NCI-H1105 (cell line): Measurements from ENCODE around the gene NCCRP1.

Source experiments
- DNase-seq: peaks from one replicate; lab custom pipeline; 2025; lab: John Stamatoyannopoulos, UW

NCCRP1 gene

DNA sequence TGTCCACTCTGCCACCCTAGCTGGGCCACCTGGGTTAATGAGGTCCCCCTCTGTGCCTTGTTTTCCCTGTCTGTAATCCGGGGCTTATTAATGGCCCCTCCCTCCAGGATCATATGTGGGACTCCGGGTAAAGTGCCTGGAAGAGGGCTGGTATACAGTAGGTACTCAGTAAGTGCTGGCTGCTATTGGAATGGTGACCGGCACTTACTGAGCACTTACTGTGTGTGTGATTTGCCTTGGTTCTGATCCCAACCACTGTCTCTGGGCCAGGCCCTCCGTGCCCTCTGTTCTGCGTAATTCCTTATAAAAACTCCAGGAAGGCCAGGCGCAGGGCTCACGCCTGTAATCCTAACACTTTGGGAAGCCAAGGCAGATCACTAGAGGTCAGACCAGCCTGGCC is 30.9 kb upstream of the NCCRP1 start:
- DNase-seq: no peak

DNA sequence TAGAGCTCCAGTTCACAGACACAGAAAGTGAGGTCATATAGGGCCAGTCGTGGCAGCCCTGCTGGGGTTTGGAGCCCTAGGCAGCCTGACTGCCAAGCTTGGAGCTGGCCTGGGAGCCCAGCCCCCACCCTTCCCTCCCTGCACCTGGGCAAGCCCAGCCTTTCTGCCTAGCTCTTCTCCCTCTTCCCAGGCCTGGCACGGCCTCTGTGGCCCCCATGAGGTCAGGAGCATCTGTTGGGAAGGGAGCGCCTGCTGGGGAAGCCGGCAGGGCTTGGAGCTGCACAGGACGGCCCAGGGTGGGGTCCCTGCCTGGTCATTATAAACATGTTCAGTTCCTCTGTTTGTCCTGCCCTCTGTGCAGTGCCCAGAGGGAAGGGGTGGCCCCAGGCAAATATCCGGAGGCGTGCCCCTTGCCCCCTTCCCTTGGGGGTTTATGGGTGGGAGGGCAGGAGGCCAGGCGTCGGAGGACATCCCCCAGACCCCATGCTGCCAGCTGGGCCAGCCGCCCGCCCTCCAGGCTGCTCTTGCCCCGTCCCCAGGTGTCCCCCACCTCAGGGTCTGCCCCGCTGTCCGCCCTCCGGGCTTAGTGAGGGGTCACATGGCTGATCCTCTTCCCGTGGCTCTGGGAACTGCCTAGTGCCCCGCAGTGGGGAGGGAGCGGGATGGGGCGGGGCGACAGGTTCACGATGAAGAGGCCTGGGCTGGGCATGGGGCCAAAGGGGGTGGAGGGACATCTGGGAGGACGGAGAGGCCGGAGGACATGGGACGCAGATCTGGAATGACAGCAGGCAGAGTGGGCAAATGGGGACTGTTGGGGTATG is 30.0 kb upstream of the NCCRP1 start:
- DNase-seq: no peak

DNA sequence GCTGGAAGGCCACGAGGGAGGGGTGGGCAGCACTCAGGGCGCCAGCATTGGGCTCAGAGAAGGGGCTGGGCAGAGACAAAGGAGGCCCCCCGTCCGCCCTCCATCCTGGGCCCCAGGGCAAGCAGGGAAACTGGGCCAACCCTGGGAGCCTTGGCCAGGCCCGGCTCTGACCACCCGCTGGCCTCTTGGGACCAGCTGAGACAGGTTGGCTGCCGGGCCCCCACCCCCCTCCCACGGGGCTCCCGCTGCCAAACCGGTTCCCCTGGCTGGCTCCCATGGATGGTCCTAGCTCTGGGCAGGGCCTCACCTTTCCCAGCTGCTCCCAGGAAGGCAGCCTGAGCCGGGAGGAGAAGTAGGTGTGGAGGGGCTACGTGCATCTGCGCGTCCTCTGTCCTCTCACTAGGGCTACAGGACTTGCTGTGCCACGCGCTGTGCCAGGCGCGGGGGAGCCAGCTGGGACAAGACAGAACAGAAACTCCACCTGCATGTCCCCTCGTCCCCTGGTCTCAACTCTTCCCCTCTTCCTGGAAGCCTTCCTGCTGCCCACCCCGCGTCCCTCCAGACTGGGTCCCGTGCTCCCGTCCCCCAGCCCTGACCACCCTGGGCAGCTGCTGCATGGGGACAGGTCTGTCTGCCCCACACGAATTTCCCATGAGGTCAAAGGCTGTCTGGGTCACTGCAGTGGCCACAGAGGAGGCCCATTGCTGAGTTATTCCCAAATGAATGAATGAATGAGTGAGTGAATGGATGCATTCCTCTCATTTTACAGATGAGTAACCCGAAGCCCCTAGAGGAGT is 29.1 kb upstream of the NCCRP1 start:
- DNase-seq: no peak

DNA sequence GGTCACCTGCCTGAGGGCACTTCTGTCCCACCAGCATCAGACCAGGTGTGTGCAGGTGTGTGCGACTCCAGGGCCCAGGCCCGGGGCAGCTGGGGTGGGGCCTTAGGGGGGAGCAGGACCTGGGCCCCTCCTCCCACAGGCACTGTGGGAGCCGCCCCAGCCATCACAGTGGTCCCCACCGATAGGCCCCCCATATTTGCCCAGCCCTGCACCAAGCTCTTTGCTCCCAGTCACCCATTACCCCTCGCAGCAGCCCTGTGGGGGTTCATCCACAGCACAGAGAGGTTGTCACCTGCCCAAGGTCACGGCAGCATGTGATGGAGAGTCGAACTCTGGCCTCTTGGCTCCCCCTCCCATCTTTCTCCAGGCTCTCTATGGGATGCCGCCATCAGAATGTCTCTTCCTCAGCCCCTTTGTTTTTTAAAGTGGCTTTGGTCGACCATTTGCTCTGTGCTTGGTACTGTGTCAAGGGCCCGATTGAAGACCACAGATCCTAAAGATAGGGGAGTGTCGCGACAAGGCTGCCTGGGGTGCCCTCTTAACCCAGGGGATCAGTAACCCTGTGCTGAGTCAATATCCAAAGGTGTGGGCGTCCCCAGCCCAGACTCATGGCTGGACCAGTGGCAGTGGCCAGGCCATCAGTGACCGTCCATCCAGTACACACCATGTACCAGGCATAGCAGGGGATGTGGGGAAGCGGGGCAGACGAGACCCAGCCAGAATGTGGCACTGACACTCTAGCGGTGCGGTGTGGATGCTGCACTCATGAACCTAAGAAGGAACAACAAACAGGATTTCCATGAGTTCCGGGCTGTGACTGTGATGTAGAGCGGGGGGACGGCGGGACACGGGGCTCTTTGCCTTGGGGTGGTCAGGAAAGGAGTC is 28.3 kb upstream of the NCCRP1 start:
- DNase-seq: no peak

DNA sequence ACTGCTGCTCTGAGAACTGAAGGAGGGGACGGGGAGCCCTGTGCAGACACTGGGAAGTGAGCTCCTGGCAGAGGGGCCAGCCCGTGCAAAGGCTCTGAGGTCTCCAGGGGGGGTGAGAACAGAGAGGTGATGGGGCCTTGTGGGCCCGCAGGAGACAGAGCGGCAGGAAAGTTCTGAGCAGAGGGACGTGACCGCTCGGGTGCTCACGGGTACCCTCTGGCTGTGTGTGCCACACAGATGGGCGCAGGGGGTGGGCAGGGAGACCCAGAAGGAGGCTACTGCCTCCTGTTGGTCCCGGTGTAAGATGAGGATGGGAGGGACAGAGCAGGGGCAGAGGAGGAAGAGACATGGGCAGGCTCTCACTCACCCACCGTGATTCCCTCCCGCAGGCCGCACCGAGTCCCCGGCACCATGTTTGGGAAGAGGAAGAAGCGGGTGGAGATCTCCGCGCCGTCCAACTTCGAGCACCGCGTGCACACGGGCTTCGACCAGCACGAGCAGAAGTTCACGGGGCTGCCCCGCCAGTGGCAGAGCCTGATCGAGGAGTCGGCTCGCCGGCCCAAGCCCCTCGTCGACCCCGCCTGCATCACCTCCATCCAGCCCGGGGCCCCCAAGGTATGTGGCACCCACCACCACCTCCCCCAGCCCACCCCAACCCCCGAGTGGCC is 27.5 kb upstream of the NCCRP1 start:
- no peak for DNase-seq

DNA sequence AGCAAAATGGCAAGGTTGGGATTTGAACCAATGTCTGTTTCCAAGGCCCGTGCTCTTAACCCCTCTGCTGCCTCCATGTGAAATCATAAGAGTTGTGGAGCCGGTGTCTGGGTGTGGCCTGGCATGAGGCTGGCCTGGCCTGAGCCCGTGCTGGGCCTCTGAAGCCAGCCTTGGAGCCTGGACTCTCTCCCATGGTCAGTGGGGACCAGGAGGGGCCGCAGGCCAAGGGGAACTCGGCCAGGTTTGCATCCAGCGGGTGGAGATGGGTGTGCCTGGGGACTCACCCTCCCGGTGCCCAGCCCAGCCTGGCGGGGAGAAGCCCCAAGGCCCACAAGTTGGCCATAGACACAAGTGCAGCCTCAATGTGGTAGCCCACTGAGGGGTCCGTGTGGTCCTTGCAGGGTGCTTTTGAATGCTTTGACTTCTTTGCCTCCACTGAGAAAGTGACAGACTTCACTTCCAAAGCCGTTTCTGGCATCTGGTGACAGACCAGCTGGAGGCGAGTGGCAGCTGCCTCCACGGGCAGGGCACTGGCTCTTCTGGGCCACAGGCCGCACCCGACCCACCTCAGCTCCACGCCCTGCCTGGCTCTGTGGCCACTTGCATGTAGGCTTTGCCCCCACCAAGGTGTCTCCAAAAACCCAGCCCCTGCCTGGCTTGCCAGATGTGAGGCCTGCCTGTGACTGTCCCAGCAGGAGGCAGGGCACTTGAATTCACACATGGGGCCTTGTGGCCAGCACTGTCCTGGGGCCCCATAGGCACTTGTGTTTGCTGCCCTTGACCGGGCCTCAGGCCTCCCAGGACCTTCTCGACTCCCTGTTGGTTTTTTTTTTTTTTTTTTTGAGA is 26.2 kb upstream of the NCCRP1 start:
- DNase-seq: no peak

DNA sequence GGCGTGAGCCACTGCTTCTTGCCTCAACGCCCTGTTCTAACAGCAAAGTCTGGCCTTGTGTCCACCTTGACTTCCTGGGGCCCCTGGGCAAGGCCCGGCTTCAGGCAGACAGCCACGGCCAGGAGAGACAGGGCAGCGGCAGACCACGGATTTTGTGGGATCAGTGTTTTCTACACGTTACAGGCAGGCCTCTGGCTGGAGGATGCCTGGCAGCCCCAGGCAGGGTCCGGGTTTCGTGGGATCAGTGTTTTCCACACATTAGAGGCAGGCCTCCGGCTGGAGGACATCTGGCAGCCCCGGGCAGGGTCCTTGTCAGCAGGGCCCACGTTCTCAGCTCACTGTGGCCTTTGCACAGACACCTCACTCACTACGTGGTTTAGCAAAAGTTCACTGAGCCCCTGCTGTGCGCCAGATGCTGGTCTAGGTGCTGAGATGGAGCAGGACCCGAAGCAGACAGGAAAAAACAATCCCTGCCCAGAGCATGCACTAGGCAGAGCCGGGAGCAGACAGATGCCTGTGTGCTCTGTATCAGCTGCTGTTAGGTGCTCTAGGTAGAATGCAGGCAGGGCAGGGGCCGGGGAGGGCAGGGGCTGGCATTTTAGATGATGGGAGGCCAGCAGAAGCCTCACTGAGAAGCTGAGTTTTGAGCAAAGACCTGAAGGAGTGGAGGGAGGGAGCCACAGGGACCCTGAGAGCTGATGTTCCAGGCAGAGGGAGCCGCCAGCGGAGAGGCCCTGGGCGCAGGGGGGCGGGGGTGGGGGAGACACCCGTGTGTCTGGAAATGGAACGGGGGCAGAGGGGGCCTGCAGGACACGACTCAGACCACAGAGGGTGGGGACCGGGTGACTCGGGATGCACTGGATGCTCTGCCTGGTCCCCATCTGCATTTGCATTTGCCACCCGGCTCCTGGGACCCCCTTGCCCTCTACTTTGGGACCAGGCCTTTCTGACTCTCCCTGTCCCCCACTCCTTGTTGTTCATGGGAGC is 25.0 kb upstream of the NCCRP1 start:
- DNase-seq: no peak

DNA sequence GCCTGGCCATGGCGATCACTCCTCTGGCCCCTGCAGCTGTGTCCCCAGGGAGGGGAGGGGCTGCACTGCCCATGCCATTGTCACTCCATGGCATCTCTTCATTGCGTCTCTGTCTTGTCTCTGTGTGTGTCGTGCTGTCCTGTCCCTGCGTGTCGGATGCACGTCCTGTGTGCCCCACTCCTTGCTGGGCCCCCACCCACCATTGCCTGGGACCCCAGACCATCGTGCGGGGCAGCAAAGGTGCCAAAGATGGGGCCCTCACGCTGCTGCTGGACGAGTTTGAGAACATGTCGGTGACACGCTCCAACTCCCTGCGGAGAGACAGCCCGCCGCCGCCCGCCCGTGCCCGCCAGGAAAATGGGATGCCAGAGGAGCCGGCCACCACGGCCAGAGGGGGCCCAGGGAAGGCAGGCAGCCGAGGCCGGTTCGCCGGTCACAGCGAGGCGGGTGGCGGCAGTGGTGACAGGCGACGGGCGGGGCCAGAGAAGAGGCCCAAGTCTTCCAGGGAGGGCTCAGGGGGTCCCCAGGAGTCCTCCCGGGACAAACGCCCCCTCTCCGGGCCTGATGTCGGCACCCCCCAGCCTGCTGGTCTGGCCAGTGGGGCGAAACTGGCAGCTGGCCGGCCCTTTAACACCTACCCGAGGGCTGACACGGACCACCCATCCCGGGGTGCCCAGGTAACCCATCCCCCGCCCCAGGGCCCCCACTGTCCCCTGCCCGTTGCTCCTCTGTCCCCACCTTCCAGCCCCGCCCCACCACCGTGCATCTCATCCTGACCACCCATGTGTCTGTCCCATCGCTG is 23.9 kb upstream of the NCCRP1 start:
- no peak for DNase-seq

DNA sequence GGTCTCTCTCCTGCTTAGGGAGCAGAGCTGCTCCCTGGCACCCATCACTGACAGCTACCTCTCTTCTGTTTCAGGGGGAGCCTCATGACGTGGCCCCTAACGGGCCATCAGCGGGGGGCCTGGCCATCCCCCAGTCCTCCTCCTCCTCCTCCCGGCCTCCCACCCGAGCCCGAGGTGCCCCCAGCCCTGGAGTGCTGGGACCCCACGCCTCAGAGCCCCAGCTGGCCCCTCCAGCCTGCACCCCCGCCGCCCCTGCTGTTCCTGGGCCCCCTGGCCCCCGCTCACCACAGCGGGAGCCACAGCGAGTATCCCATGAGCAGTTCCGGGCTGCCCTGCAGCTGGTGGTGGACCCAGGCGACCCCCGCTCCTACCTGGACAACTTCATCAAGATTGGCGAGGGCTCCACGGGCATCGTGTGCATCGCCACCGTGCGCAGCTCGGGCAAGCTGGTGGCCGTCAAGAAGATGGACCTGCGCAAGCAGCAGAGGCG is 23.2 kb upstream of the NCCRP1 start:
- no peak for DNase-seq

DNA sequence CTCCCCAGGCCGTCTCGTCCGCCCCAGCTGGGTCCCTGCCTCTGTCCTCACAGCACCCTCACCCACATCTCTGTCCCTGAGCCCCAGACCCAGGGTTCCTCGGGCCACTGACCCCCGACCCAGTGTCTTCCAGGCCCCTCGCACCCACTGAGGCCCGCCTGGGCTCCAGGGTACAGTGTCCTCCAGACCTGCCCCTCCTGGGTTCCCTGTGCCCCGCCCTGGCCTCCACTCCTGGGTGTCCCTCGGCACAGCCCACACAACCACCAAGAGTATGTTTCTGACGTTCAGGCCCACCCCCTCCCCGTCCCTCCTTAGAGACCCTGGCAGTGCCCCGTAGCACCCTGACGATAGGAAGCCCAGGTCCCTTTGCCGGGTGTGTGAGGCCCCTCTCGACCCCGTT is 22.6 kb upstream of the NCCRP1 start:
- DNase-seq: no peak

DNA sequence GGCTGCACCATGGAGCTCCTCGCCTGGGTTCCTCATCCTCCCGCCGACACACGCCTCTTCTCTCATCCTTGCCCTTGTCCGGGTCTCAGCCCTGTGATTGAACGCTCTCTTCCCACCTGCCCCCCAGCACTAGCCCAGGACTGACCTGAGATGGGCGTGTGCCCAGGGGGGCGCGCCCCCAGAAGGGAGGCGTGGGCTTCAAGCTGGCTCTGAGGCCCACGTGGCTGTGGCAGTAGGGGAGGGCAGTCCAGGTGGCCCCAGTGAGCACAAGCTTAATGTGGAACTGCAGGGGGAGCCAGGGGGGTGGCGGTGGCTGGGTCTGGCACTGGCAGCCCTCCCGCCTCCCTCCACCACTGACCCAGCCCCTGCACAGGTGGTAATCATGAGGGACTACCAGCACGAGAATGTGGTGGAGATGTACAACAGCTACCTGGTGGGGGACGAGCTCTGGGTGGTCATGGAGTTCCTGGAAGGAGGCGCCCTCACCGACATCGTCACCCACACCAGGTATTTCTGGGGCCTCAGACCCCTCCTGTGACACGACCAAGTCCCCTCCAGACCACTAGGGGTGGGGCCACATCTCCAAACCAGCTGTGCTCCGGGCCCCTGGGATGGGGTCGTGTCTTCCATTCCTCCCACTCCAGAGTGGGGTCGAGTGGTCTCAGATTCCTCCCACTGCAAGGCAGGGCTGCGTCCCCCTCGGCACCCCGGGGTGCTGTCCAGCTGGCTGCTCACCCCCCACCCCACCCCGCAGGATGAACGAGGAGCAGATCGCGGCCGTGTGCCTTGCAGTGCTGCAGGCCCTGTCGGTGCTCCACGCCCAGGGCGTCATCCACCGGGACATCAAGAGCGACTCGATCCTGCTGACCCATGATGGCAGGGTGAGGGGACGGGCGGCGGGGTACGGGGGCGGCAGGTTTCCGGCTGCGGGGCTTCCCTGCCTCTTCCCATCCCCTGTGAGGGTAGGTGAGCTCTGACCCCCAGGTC is 21.9 kb upstream of the NCCRP1 start:
- DNase-seq: no peak

DNA sequence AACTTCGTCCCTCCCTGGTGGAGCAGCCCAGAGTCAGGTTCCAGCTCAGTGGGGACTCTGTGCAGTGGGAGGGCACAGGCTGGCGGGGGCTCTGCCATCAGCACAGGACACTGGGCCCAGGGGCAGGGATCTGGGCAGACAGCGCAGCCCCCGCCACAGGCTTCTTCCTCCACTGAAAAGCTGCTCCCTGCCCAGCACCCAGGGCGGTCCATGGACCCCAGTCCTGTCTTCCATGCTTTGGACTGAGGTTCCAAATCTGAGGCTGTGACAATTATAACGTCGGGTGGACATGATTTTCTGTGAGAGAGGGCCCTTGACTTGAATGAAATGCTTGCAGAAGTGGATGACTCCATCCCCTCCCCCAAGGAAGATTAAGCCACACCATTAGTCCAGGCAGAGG is 21.2 kb upstream of the NCCRP1 start:
- DNase-seq: no peak

DNA sequence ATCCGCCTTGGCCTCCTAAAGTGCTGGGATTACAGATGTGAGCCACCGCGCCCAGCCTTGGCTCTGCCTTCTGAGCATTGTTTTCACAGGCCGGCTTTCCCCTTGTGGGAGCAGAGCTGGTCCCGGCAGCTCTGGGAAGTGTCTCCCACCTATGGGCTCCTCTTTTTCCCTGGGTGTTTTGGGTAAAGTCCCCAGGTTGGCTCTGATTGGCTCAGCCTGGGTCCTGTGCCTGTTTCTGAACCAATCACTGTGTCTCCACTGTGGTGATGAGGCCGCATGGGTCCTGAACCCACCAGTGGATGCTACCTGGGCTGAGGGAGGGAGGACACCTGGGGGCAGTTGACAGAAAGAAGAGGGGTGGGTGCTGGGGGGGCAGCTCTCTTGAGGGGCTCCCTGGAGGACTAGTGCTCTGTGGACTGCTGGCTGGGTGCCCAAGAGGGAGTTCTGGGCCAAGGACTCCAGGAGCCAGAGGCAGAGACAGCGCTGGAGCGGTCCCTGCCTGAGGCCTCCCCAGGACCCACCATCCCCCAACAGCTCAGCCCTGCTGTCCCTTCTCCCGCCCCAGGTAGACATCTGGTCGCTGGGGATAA is 19.6 kb upstream of the NCCRP1 start:
- no peak for DNase-seq

DNA sequence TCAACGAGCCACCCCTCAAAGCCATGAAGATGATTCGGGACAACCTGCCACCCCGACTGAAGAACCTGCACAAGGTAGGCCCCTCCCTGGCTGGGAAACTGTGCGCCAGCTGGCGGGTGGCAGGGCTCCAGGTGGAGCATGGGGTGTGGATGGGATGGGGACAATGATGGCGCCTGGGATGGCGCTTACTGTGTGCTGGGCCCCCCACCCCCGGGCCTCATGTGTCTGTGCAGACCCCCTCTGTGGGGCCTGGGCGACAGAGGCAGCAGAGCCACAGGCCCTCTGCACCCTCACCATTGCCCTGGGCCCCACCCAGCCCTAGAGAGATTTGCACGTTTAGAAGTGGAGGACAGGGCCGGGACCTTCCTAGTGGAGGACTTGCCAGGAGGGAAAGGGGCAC is 19.0 kb upstream of the NCCRP1 start:
- DNase-seq: no peak

DNA sequence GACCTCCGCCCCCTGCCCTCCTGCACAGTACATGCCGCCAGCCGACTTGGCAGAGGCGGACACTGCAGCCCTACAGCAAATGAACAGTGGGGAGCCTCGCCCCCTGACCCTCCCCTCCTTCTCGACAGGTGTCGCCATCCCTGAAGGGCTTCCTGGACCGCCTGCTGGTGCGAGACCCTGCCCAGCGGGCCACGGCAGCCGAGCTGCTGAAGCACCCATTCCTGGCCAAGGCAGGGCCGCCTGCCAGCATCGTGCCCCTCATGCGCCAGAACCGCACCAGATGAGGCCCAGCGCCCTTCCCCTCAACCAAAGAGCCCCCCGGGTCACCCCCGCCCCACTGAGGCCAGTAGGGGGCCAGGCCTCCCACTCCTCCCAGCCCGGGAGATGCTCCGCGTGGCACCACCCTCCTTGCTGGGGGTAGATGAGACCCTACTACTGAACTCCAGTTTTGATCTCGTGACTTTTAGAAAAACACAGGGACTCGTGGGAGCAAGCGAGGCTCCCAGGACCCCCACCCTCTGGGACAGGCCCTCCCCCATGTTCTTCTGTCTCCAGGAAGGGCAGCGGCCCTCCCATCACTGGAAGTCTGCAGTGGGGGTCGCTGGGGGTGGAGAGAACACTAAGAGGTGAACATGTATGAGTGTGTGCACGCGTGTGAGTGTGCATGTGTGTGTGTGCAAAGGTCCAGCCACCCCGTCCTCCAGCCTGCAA is 18.3 kb upstream of the NCCRP1 start:
- DNase-seq: no peak

DNA sequence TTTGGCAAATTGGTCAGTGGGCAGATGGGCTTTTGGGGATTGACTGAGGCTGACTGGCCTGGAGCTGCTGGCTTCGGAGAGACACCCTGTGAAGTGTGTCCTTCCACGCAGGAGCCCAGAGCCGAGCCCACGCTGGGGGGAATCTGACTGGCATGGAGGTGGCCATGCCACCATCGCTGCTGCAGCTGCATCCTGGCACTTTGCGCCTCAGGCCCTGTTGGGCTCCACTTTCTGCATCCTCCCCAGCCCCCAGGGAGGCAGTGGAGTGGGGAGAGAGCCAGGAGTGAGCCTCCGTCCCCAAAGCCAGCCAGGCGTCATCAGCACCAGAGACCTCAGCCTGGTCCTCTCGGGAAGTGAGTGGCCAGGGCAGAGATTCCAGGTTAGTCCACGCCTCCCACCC is 17.0 kb upstream of the NCCRP1 start:
- DNase-seq: no peak
